Left ventricle myocardium inferior (tissue), 1 donor: Measurements from ENCODE around the gene KLHL10. TPM values are rescaled to one million over a fixed set of nuclear protein-coding genes. Genes with fewer than 3 reads are reported as not detected.

Experiments used
- DNase-seq: peaks from one replicate; pipeline ENCODE4 v3.0.0-alpha.2; 2020
- H3K27ac ChIP-seq: fragments of 200-600 bp; replicated peaks from 2 replicates; pipeline ENCODE4 v1.8.0; 2021
- H3K27me3 ChIP-seq: fragments of 200-600 bp; 2 replicates; pipeline ENCODE4 v1.8.0; 2021; ENCODE audit warnings: low read depth
- H3K36me3 ChIP-seq: fragments of 200-600 bp; 2 replicates; pipeline ENCODE4 v1.8.0; 2021
- H3K4me1 ChIP-seq: fragments of 200-600 bp; 2 replicates; pipeline ENCODE4 v1.8.0; 2021
- H3K4me3 ChIP-seq: fragments of 200-600 bp; 2 replicates; pipeline ENCODE4 v1.8.0; 2021; ENCODE audit warnings: mild to moderate bottlenecking, moderate library complexity
- H3K9me3 ChIP-seq: fragments of 200-600 bp; replicated peaks from 2 replicates; pipeline ENCODE4 v1.8.0; 2021
- intact Hi-C: fragments of 100-400 bp; cut with micrococcal nuclease; formaldehyde crosslinking; loops from one replicate; pipeline ENCODE4 v1.11.0; 2022
- total RNA-seq: library from RNA; stranded (reverse); fragmentation: NEBNext Ultra II Directional; extraction: Animal tissue kit (Norgen Biotek cat#: 25700); gene quantifications from one replicate; pipeline ENCODE4 v1.2.1, GENCODE V29; 2021
- TF ChIP-seq, protein P1 (sequence below): fragments of 200-600 bp; IDR thresholded peaks from 2 replicates; pipeline ENCODE4 v1.8.0; 2021; ENCODE audit warnings: antibody characterized with exemption, mild to moderate bottlenecking, borderline replicate concordance
- donor health status: DM: no; HTN: yes; CAD: no; lungs with severe emphysema.

KLHL10 gene
- total RNA-seq, 1 donor from 2014 or later = not detected

DNA sequence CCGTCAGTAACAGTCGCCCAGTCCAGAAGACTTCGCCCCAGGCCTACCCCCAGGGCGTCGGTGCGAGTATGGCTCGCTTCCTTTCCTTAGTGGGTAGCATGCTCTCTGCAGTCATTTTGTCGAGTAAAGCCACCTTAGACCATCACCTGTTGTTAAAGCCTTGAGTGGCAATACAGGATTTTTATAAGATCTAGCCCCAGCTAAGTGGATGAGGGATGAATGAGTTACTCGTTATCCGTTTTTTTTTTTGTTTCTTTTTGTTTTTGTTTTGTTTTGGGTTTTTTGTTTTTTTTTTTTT, 27.9 kb downstream of the KLHL10 start:
- H3K36me3 ChIP-seq = peaks cover 34% of the 10 kb centered on the region
- H3K27me3 ChIP-seq = no peaks in the 10 kb centered on the region
- TF ChIP-seq, protein P1, sequence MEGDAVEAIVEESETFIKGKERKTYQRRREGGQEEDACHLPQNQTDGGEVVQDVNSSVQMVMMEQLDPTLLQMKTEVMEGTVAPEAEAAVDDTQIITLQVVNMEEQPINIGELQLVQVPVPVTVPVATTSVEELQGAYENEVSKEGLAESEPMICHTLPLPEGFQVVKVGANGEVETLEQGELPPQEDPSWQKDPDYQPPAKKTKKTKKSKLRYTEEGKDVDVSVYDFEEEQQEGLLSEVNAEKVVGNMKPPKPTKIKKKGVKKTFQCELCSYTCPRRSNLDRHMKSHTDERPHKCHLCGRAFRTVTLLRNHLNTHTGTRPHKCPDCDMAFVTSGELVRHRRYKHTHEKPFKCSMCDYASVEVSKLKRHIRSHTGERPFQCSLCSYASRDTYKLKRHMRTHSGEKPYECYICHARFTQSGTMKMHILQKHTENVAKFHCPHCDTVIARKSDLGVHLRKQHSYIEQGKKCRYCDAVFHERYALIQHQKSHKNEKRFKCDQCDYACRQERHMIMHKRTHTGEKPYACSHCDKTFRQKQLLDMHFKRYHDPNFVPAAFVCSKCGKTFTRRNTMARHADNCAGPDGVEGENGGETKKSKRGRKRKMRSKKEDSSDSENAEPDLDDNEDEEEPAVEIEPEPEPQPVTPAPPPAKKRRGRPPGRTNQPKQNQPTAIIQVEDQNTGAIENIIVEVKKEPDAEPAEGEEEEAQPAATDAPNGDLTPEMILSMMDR = peak; percentile 19
- intact Hi-C loops = no loop called here
- H3K4me3 ChIP-seq = peak overlapping the region; percentile 97
- H3K9me3 ChIP-seq = no peaks in the 10 kb centered on the region
- no peak for DNase-seq
- peak overlapping the region; percentile 94 for H3K27ac ChIP-seq
- H3K4me1 ChIP-seq = peaks cover 51% of the 10 kb centered on the region

DNA sequence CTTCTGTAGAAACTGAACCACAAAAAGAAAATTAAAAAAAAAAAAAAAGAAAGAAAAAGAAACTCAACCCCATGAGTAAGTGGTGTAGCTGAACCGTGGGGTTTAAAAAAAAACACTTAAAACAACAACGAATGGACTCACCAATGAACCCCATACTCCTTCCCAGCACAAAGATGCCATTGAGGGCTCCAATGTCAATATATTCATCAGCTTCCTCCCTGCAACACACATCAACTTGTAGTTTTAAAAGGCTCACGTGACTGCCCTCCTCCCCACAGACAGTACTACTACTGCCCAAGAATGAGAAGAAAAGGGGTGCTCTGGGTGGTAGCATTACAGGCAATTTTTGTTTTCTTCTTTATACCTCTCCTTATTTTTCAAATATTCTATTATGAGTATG, 30.9 kb downstream of the KLHL10 start:
- no peak overlapping the region for H3K27ac ChIP-seq
- H3K36me3 ChIP-seq = peaks cover 63% of the 10 kb centered on the region
- H3K4me3 ChIP-seq = no peak overlapping the region
- peaks cover 21% of the 10 kb centered on the region for H3K4me1 ChIP-seq
- intact Hi-C loops = no loop called here
- H3K9me3 ChIP-seq = no peaks in the 10 kb centered on the region
- TF ChIP-seq, protein P1 = no peak
- H3K27me3 ChIP-seq = no peaks in the 10 kb centered on the region
- no peak for DNase-seq

DNA sequence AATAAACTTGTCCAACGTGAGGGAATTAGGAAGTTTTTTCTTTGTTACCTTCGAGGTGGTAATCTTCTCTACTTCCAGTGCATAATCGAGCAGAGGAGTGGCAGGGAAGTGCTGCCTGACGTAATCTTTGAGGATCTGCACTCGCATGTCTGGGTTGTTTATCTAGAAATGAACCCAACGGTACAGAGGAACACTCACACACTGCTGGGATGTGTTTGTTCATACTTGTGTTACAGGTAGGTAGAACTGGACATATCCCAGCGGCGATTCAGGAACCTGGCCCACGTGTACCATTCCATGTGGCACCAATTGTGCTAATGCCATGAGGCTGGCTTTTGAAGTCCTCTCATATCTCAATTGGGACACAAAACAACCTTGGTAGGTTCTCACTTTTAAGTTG, 31.8 kb downstream of the KLHL10 start:
- intact Hi-C loops = no loop called here
- H3K27me3 ChIP-seq = no peaks in the 10 kb centered on the region
- TF ChIP-seq, protein P1 = no peak
- H3K9me3 ChIP-seq = no peaks in the 10 kb centered on the region
- no peak overlapping the region for H3K27ac ChIP-seq
- no peak overlapping the region for H3K4me3 ChIP-seq
- H3K36me3 ChIP-seq = peaks cover 69% of the 10 kb centered on the region
- DNase-seq = no peak
- peaks cover 12% of the 10 kb centered on the region for H3K4me1 ChIP-seq

DNA sequence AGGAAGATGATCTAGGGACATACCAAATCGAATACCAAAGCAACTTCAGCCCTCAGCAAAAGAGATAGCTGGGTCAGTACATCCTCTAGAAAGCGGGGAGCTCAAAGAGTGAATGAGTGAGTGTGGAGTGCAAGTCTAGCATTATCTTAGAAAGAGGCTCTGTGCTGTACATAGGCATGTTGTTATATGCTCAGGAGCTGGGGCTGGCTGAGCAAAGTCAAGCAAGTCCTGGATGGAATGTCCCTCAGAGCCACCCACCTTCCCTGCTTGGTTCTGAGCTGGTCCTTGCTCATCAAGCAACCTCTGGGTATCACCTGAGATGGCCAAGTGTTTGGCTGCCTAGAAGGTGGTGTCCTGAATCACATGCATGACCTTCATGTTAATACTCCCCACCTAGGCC, 32.5 kb downstream of the KLHL10 start:
- H3K4me3 ChIP-seq = no peak overlapping the region
- peaks cover 69% of the 10 kb centered on the region for H3K36me3 ChIP-seq
- TF ChIP-seq, protein P1 = no peak
- peaks cover 5% of the 10 kb centered on the region for H3K4me1 ChIP-seq
- no peak overlapping the region for H3K27ac ChIP-seq
- H3K27me3 ChIP-seq = no peaks in the 10 kb centered on the region
- no peak for DNase-seq
- intact Hi-C loops = no loop called here
- H3K9me3 ChIP-seq = no peaks in the 10 kb centered on the region

DNA sequence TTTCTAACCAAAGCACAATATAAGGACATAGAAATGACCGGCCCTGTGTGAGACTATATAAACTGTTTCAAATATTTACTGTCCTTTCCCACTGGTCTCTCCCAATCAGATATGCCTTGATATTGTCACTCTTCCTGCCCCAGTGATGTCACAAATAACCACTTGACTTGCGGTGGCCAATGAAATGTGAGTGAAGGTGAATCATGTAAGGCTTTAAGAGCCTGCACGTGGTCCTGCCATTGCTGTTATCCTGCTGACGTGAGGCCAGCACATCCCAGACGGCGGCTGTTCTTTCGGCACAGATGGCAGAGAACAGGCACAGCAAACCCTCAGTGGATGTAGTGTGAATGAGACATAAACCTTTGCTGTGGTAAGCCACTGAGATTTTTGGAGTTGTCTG, 33.0 kb downstream of the KLHL10 start:
- Histone ChIP-seq H3K9me3 (no peaks in the 10 kb centered on the region), H3K4me3 (no peak overlapping the region), H3K4me1 (peaks cover 3% of the 10 kb centered on the region), H3K27ac (no peak overlapping the region), H3K36me3 (peaks cover 69% of the 10 kb centered on the region), H3K27me3 (no peaks in the 10 kb centered on the region)
- no peak for DNase-seq
- intact Hi-C loops = no loop called here
- TF ChIP-seq, protein P1 = no peak

DNA sequence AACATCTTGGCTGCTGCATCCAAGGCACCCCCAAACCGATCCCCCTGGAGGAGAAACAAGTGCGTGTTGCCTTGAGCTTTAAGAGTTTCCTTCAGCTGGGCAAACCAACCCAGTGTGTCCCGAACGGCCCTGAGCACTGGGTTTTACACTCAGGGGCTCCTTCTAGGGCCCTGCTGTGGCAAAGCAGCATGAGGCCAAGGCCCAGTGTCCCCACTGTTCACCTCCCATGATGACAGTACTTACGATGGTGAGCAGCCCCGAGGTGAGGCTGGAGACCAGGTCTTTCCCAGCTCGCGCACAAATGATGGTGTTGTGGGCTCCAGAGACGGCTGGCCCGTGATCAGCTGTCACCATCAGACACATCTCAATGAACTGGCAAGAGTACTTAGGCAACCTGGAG, 34.2 kb downstream of the KLHL10 start:
- H3K4me1 ChIP-seq = no peaks in the 10 kb centered on the region
- no peak for DNase-seq
- intact Hi-C loops = no loop called here
- H3K36me3 ChIP-seq = peaks cover 73% of the 10 kb centered on the region
- H3K9me3 ChIP-seq = no peaks in the 10 kb centered on the region
- H3K27me3 ChIP-seq = no peaks in the 10 kb centered on the region
- H3K4me3 ChIP-seq = no peak overlapping the region
- TF ChIP-seq, protein P1 = no peak
- H3K27ac ChIP-seq = no peak overlapping the region
